Progenitor cell of endocrine pancreas (in vitro differentiated cells): ENCODE results near the gene CNIH3. TPM values are rescaled to one million over a fixed set of nuclear protein-coding genes. Genes with fewer than 3 reads are reported as not detected.
"Not testable (repeated sequence)": the region's sequence is repeated elsewhere in the genome, so short reads cannot be mapped to it uniquely, and the experiment has no call there.

Source experiments
- DNase-seq: peaks from one replicate; pipeline ENCODE4 v3.0.0; 2021; ENCODE audit warnings: low spot score; ENCODE audit not compliant: unreplicated experiment
- H3K27ac Mint-ChIP-seq: 2 replicates; pipeline ENCODE4 v1.8.0; 2021; ENCODE audit warnings: mild to moderate bottlenecking, moderate library complexity, mixed read lengths
- H3K27me3 Mint-ChIP-seq: 2 replicates; pipeline ENCODE4 v1.8.0; 2021; ENCODE audit warnings: mixed read lengths
- H3K36me3 Mint-ChIP-seq: 2 replicates; pipeline ENCODE4 v1.8.0; 2022; ENCODE audit warnings: mixed read lengths; ENCODE audit not compliant: insufficient read depth
- H3K4me1 Mint-ChIP-seq: 2 replicates; pipeline ENCODE4 v1.8.0; 2021; ENCODE audit warnings: low read depth, mixed read lengths
- H3K4me3 Mint-ChIP-seq: 2 replicates; pipeline ENCODE4 v1.8.0; 2021; ENCODE audit warnings: low read depth, mild to moderate bottlenecking, moderate library complexity, mixed read lengths
- H3K9me3 Mint-ChIP-seq: 2 replicates; pipeline ENCODE4 v1.8.0; 2021; ENCODE audit warnings: low read depth, mixed read lengths
- CTCF ChIP-seq: fragments of 200-600 bp; sonication (generic); IDR thresholded peaks from one replicate; pipeline ENCODE4 v1.5.0; 2021; ENCODE audit warnings: antibody characterized with exemption, mild to moderate bottlenecking; ENCODE audit not compliant: unreplicated experiment
- total RNA-seq: library from RNA; stranded (reverse); gene quantifications from 2 replicates; pipeline ENCODE4 v1.2.1, GENCODE V29; 2021

The CNIH3 gene
- total RNA-seq, 1 donor from 2014 or later: 3.2 TPM

GRCh38 chr1:224704107-224704735 is 88.1 kb downstream of the CNIH3 start:
- no peaks in the 10 kb centered on the region for H3K4me1 Mint-ChIP-seq
- H3K27ac Mint-ChIP-seq: no peak overlapping the region
- H3K36me3 Mint-ChIP-seq: no peaks in the 10 kb centered on the region
- no peak overlapping the region for H3K4me3 Mint-ChIP-seq
- no peak for DNase-seq
- H3K27me3 Mint-ChIP-seq: peaks cover 21% of the 10 kb centered on the region
- TF ChIP-seq CTCF: no peak
- H3K9me3 Mint-ChIP-seq: no peaks in the 10 kb centered on the region

GRCh38 chr1:224705578-224705977 is 89.5 kb downstream of the CNIH3 start:
- no peaks in the 10 kb centered on the region for H3K9me3 Mint-ChIP-seq
- H3K27ac Mint-ChIP-seq: no peak overlapping the region
- peaks cover 22% of the 10 kb centered on the region for H3K27me3 Mint-ChIP-seq

GRCh38 chr1:224707843-224708725 is 92.0 kb downstream of the CNIH3 start:
- no peak for TF ChIP-seq CTCF
- no peak for DNase-seq
- peaks cover 19% of the 10 kb centered on the region for H3K27me3 Mint-ChIP-seq
- no peak overlapping the region for H3K27ac Mint-ChIP-seq
- no peak overlapping the region for H3K4me3 Mint-ChIP-seq
- H3K4me1 Mint-ChIP-seq: no peaks in the 10 kb centered on the region
- no peaks in the 10 kb centered on the region for H3K9me3 Mint-ChIP-seq
- no peaks in the 10 kb centered on the region for H3K36me3 Mint-ChIP-seq

More at GRCh38 chr1:224705578-224705977, 89.5 kb downstream of the CNIH3 start:
- TF ChIP-seq CTCF: no peak
- Mint-ChIP-seq H3K4me3 (no peak overlapping the region), H3K4me1 (no peaks in the 10 kb centered on the region), H3K36me3 (no peaks in the 10 kb centered on the region)
- no peak for DNase-seq

- Mint-ChIP-seq H3K4me3 (no peak overlapping the region), H3K36me3 (no peaks in the 10 kb centered on the region), H3K27ac (no peak overlapping the region), H3K9me3 (no peaks in the 10 kb centered on the region), H3K27me3 (peaks cover 12% of the 10 kb centered on the region), H3K4me1 (peaks cover 9% of the 10 kb centered on the region)
- no peak for DNase-seq
- TF ChIP-seq CTCF: no peak
These were observed 94.1 kb downstream of the CNIH3 start for GRCh38 chr1:224710196-224710595.

GRCh38 chr1:224711231-224711756 is 95.2 kb downstream of the CNIH3 start:
- DNase-seq, H3K9me3 Mint-ChIP-seq, H3K36me3 Mint-ChIP-seq, H3K4me3 Mint-ChIP-seq, H3K27ac Mint-ChIP-seq: not testable (repeated sequence)
- Mint-ChIP-seq H3K4me1 (peaks cover 10% of the 10 kb centered on the region), H3K27me3 (peaks cover 15% of the 10 kb centered on the region)
